Measurements from ENCODE around the gene BCAS1. TPM values are rescaled to one million over a fixed set of nuclear protein-coding genes. Genes with fewer than 3 reads are reported as not detected.
"Not testable (repeated sequence)": the region's sequence is repeated elsewhere in the genome, so short reads cannot be mapped to it uniquely, and the experiment has no call there.

Gene BCAS1
- total RNA-seq, 2 experiments from 2014 or later = 0.06 to 0.10 TPM

DNA sequence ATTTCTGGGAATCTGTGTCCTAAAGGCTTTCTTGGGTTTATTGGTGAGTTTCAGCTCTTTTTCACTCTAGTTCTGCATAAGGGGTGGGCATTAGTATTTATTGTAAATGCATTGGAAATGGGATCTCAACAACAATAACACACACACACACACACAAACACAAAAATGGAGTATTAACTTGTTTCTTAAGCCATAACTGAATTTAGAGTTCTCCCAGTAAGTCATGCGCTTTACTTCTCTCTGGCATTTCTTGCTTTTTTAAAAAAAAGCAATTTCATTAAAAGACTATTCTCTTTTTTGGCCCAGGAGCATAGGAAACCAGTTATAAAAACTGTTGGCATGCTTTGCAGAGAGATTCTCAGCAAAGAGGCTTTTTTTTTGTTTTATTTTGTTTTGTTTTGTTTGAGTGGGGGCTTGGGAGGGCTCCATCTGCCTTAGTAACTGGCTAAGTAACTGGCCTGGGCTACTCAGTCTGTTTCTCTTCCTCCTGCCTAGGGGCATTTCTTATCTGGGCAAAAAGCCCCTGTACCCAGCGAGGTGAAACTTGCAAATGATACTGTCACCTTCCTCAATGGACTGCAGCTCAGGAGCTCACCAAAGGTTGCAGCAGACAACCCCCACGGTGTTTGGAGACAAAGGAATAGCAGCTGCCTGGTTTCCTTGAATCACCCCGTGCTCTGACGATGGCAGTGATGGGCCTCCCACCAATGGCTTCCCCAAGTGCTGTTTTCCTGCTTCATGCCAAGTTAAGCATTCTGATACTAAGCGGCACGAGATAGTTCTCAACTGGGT, 128.5 kb downstream of the BCAS1 start:
- DNase-seq = no peak
- no peak overlapping the region for H3K4me3 Mint-ChIP-seq
- no peaks in the 10 kb centered on the region for H3K27me3 Mint-ChIP-seq
- H3K4me1 Mint-ChIP-seq = peaks cover 42% of the 10 kb centered on the region
- no peaks in the 10 kb centered on the region for H3K9me3 Mint-ChIP-seq
- H3K36me3 Mint-ChIP-seq = no peaks in the 10 kb centered on the region
- H3K27ac Mint-ChIP-seq = no peak overlapping the region

DNA sequence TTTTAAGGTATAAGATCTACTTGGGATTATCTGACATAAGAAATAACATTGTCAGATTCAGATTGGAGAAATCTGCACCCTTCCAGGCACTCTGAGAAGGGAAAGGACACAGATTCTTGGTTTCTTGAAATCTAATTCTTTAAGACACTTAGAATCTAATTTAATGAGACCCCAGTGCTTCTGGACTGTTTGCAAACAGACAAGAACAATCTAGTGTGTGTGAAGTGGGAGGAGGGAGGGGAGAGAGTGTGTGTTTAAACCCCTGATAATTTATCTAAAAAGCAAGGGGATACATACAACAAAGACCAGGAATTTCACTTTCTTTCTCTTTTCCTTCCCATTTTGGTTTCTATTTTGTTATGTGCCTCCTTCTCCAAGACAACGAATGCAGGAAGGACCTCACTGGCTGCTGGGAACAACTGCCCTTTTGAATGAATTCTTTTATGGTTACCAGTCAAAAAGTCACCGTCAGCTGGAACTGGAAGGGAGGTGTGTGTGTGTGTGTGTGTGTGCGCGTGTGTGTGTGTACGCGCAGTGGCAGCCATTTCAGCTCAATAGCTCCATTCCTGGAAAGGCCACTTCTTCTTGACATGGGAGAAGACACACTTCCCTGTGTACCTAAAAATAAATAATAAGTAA, 129.4 kb downstream of the BCAS1 start:
- no peak for DNase-seq
- H3K4me1 Mint-ChIP-seq = peaks cover 40% of the 10 kb centered on the region
- no peaks in the 10 kb centered on the region for H3K27me3 Mint-ChIP-seq
- H3K9me3 Mint-ChIP-seq = no peaks in the 10 kb centered on the region
- H3K36me3 Mint-ChIP-seq = no peaks in the 10 kb centered on the region
- H3K4me3 Mint-ChIP-seq = peak overlapping the region; percentile 12
- no peak overlapping the region for H3K27ac Mint-ChIP-seq

DNA sequence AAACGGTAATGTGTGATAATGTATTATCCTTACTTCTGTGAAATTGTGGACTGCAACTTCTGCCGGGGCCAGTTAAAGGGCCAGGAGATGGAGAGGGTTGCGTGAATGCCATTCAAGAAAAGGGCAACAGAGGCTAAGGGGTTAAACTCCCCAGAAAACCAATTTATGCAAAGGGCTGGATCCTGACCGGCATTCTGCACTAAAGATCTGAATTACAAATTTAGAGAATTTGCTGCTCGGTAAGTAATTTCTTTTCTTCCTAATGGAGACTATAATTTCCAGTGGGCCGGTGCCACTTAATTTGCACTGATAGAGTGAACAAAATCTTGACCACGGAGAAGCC, 130.1 kb downstream of the BCAS1 start:
- Mint-ChIP-seq H3K27ac (no peak overlapping the region), H3K4me1 (peaks cover 44% of the 10 kb centered on the region), H3K9me3 (no peaks in the 10 kb centered on the region), H3K27me3 (no peaks in the 10 kb centered on the region), H3K4me3 (no peak overlapping the region), H3K36me3 (no peaks in the 10 kb centered on the region)
- DNase-seq = no peak

- peak; percentile 70 for DNase-seq
- Mint-ChIP-seq H3K36me3 (no peaks in the 10 kb centered on the region), H3K27me3 (no peaks in the 10 kb centered on the region), H3K4me3 (no peak overlapping the region), H3K9me3 (no peaks in the 10 kb centered on the region), H3K27ac (no peak overlapping the region), H3K4me1 (peaks cover 50% of the 10 kb centered on the region)
Observed at GRCh38 chr20:53939572-53940359, 130.6 kb downstream of the BCAS1 start.

DNA sequence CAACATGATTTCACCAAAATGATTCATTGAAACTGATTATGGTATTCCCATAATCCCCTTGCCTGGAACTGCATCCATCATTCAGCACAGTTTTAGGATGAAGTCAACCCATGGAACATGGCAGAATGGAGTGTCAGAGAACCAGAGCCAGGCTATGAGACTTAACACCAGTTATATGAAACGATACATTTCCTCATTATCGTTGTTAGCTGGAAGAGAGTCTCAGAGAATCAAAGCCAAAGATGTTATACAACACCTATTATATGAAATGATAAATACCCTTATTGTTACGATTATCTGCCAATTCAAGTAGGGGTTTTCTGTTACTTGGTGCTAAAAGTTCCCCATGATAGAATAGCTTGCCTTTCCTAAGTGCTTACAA, 131.2 kb downstream of the BCAS1 start:
- H3K27me3 Mint-ChIP-seq = no peaks in the 10 kb centered on the region
- no peaks in the 10 kb centered on the region for H3K9me3 Mint-ChIP-seq
- peaks cover 55% of the 10 kb centered on the region for H3K4me1 Mint-ChIP-seq
- H3K27ac Mint-ChIP-seq = no peak overlapping the region
- H3K4me3 Mint-ChIP-seq = no peak overlapping the region
- no peak for DNase-seq
- H3K36me3 Mint-ChIP-seq = no peaks in the 10 kb centered on the region

DNA sequence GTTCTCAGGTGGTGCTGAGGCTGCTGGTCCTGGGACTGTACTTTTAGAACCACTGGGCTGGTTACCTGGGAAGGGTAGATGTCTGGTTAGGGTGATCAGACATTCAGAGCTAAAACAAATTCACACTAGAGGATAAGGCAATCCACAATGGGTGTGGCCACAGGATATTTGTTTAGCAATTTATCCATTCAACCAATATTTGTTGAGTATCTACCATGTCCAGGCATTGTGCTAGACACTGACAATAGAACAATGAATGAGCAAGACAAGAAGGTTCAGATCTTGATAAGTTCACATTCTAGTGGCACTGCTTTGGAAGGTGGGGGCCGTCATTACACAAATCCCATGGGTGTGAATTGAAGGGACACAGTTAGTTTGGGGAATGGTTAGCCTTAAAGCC, 131.7 kb downstream of the BCAS1 start:
- Mint-ChIP-seq H3K36me3 (no peaks in the 10 kb centered on the region), H3K27me3 (no peaks in the 10 kb centered on the region), H3K9me3 (no peaks in the 10 kb centered on the region), H3K27ac (no peak overlapping the region), H3K4me1 (peaks cover 55% of the 10 kb centered on the region), H3K4me3 (no peak overlapping the region)
- DNase-seq = no peak

DNA sequence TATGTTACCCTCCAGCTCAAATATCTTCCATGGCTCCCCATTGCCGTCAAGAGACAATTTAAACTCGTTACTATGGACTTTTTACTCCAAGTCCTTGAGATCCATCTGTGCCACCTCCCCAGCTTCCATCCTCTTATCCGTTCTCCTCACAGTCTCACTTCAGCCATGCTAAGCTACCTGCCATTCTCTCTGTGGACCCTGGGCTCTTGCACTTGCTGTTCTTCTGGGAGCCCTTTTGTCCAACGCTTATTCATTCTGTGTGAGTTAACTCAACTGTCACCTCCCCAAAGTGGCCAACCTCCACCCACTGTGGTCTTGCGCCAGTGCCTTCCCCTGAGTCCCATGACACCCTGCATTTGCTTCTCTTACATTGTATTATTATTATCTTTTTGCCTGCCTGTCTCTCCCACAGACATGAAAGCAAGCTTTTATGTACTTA, 132.4 kb downstream of the BCAS1 start:
- H3K9me3 Mint-ChIP-seq = peaks cover 3% of the 10 kb centered on the region
- H3K27ac Mint-ChIP-seq = no peak overlapping the region
- no peak for DNase-seq
- H3K4me1 Mint-ChIP-seq = peaks cover 56% of the 10 kb centered on the region
- no peaks in the 10 kb centered on the region for H3K36me3 Mint-ChIP-seq
- no peaks in the 10 kb centered on the region for H3K27me3 Mint-ChIP-seq
- no peak overlapping the region for H3K4me3 Mint-ChIP-seq

DNA sequence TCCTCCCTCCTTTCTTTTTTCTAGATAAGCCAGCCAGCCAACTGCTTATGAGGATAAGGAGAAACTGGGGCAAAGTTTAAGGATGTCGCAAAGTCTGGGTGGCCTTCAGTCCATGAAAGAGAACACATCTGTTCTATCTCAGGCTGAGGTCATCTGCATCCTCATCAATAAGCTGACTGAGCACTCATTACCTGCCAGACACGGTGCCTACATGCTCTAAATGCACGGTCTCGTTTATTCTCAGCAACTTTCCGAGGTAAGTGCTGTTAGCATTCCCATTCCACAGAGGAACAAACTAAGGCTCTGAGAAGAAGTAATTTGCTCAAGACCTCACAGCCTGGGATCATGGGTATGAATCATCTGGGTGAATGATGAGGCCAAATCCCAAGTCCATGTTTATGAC, 133.1 kb downstream of the BCAS1 start:
- no peak for DNase-seq
- peaks cover 3% of the 10 kb centered on the region for H3K9me3 Mint-ChIP-seq

GRCh38 chr20:53935344-53936084, 134.9 kb downstream of the BCAS1 start:
- no peaks in the 10 kb centered on the region for H3K36me3 Mint-ChIP-seq
- H3K9me3 Mint-ChIP-seq = peaks cover 3% of the 10 kb centered on the region
- H3K27ac Mint-ChIP-seq = peak overlapping the region; percentile 87
- H3K4me3 Mint-ChIP-seq = no peak overlapping the region
- peaks cover 51% of the 10 kb centered on the region for H3K4me1 Mint-ChIP-seq
- DNase-seq = no peak
- no peaks in the 10 kb centered on the region for H3K27me3 Mint-ChIP-seq

More for the DNA sequence above, 133.1 kb downstream of the BCAS1 start:
- Mint-ChIP-seq H3K4me3 (no peak overlapping the region), H3K27me3 (no peaks in the 10 kb centered on the region), H3K36me3 (no peaks in the 10 kb centered on the region), H3K4me1 (peaks cover 53% of the 10 kb centered on the region), H3K27ac (no peak overlapping the region)

DNA sequence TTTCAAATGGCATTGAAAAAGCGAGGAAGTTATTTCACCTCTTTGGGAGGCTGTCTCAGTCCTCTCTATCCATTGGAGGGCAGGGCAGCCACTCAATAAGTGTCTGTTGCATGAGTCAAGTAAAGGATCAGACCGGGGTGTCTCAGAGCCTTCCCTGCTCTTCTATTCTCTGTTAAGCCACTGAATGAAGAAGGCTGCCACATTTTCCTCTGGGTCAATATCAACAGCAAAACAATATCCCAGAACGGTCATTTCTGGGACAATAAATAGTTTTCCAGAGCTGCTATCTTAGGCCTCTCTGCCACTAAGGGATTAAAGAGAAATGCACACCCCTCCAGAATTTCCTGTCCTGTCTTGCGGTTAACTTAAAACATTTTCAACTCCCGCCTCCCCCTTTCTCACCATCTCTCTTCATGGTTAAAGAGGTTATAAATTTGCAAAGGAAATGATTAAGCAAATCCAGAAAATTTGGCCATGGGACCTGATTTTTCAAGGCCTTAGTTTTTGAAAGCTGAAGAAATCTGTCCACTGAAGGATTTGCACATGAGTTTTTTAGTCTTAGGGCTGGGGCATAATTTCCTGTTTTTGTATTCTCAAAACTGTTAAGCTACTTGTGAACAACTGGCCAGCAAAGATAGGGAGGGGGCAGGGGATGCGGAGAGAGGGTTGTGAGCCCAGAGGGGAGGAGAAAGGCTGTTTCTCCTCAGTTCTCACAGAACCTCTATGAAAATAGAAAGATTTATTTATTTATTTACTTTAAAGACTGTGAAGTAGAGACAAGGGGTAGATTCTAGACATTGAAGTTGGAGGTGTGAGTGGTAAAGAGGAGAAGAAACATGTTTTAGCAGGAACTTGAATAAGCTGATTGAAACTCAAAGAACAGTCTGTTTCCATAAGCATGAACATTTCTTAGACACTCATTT, 135.7 kb downstream of the BCAS1 start:
- Mint-ChIP-seq H3K9me3 (peaks cover 3% of the 10 kb centered on the region), H3K27ac (peak overlapping the region; percentile 87), H3K4me3 (peak overlapping the region; percentile 20), H3K4me1 (peaks cover 51% of the 10 kb centered on the region), H3K36me3 (no peaks in the 10 kb centered on the region), H3K27me3 (no peaks in the 10 kb centered on the region)
- DNase-seq = peak; percentile 30

DNA sequence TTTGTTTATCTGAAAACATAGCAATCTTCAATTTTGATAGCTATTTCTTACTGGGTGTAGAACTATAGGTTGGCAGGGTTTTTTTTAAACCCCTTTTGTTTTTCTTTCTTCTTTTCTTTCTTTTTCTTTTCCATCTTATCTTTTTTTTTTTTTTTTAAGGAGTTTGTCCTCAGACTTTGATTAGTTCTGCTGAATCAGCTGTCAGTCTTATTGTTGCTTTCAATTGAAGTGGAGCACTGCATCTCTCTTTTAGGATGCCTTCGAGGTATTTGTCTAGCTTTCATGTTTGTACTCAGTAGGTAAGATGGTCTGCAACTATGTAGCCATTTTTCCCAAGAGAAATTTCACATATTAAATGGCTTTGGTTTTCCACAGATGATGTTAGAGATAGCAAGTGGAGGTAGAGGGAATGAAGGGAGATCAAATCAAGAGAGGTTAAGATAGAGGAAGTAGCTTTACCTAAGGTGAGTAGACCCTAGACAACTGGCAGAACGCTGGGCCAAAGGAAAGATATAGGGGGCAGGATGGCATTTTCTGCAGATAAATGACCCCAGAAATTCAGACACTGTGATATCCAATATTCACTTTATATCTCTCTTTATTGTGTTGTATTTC, 137.1 kb downstream of the BCAS1 start:
- no peak overlapping the region for H3K4me3 Mint-ChIP-seq
- peaks cover 47% of the 10 kb centered on the region for H3K4me1 Mint-ChIP-seq
- H3K36me3 Mint-ChIP-seq = no peaks in the 10 kb centered on the region
- DNase-seq = no peak
- H3K9me3 Mint-ChIP-seq = peaks cover 3% of the 10 kb centered on the region
- no peak overlapping the region for H3K27ac Mint-ChIP-seq
- no peaks in the 10 kb centered on the region for H3K27me3 Mint-ChIP-seq

DNA sequence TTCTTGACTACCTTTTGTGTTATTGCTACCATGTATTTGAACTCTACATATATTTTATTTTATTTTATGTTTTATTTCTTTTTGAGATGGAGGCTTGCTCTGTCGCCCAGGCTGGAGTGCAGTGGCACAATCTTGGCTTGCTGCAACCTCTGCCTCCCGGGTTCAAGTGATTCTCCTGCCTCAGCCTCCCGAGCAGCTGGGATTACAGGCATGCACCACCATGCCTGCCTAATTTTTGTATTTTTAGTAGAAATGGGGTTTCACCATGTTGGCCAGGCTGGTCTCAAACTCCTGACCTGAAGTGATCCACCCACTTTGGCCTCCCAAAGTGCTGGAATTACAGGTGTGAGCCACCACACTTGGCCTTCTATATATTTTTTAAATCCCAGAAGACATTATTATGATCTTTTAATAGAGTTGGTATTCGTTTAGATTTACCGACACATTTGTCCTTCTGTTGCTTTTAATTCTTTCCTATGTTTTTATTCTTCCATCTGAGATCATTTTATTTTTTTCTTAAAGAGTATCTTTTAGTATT, 137.7 kb downstream of the BCAS1 start:
- not testable (repeated sequence) for DNase-seq, H3K27me3 Mint-ChIP-seq, H3K36me3 Mint-ChIP-seq, H3K9me3 Mint-ChIP-seq, H3K4me3 Mint-ChIP-seq, H3K27ac Mint-ChIP-seq
- H3K4me1 Mint-ChIP-seq = peaks cover 47% of the 10 kb centered on the region

DNA sequence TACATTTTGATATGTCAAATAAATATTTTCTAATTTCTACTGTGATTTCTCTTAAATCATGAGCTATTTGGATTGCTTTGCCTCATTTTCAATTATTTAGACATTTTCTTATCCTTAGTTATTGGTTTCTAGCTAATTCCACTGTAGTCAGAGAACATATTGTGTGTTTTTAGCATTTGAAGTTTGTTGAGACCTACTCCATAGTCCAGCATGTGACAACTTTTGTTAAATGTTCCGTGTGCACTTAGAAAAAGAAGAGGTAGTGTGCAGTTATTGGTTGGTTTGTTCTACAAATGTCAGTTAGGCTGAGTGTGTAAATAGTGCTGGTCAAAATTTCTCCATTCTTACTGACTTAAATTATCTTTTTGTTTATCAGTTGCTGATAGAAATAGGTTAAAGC, 138.8 kb downstream of the BCAS1 start:
- Mint-ChIP-seq H3K4me1 (peaks cover 53% of the 10 kb centered on the region), H3K9me3 (peaks cover 3% of the 10 kb centered on the region), H3K36me3 (no peaks in the 10 kb centered on the region), H3K27me3 (no peaks in the 10 kb centered on the region), H3K4me3 (no peak overlapping the region), H3K27ac (no peak overlapping the region)
- DNase-seq = no peak
